HepG2 (cell line): ENCODE results near the gene GDAP1L1. TPM values are rescaled to one million over a fixed set of nuclear protein-coding genes. Genes with fewer than 3 reads are reported as not detected.

Source experiments
- ATM ChIP-seq: fragments of 450-650 bp; IDR thresholded peaks from 2 replicates; pipeline ENCODE4 v1.7.1; 2017; ENCODE audit warnings: mild to moderate bottlenecking, borderline replicate concordance
- HCFC1 ChIP-seq: fragments of 150-350 bp; IDR thresholded peaks from 2 replicates; pipeline ENCODE4 v1.6.1; 2014; ENCODE audit warnings: low read depth, low read length
- HIVEP1 ChIP-seq: sonication (generic); formaldehyde crosslinking; IDR thresholded peaks from 2 replicates; pipeline ENCODE4 v1.4.0; 2020; ENCODE audit warnings: mild to moderate bottlenecking, missing genetic modification reagents
- NCOA1 ChIP-seq: sonication (generic); formaldehyde crosslinking; IDR thresholded peaks from 2 replicates; pipeline ENCODE4 v1.9.0; 2021; ENCODE audit warnings: missing genetic modification reagents
- NR2F1 ChIP-seq, 2 experiments: fragments of 450-650 bp in 1 of 2; formaldehyde crosslinking in 1 of 2; IDR thresholded peaks; 2 replicates each; pipeline versions ENCODE4 v1.5.0 to v1.6.1; 2016 to 2020; ENCODE audit warnings: mild to moderate bottlenecking in 1 of 2, missing compliant biosample characterization in 1 of 2, missing genetic modification reagents in 1 of 2, moderate library complexity in 1 of 2
- NR3C1 ChIP-seq: sonication (generic); formaldehyde crosslinking; IDR thresholded peaks from 2 replicates; pipeline ENCODE4 v1.4.0; 2020; ENCODE audit warnings: missing genetic modification reagents
- PAF1 ChIP-seq: IDR thresholded peaks from 2 replicates; pipeline ENCODE4 v1.6.1; 2016; ENCODE audit warnings: missing genetic modification reagents, missing compliant biosample characterization
- RORA ChIP-seq: sonication (generic); formaldehyde crosslinking; IDR thresholded peaks from 2 replicates; pipeline ENCODE4 v1.5.0; 2020; ENCODE audit warnings: mild to moderate bottlenecking, missing genetic modification reagents, moderate library complexity
- RXRA ChIP-seq: sonication (generic); formaldehyde crosslinking; IDR thresholded peaks from 2 replicates; pipeline ENCODE4 v1.5.1; 2020; ENCODE audit warnings: missing genetic modification reagents
- SMC3 ChIP-seq: IDR thresholded peaks from 2 replicates; pipeline ENCODE4 v1.6.1; 2011; ENCODE audit warnings: low read length, improper control_type of control experiment
- TBP ChIP-seq: sonication (generic); formaldehyde crosslinking; IDR thresholded peaks from 2 replicates; pipeline ENCODE4 v1.5.0; 2020; ENCODE audit warnings: missing genetic modification reagents
- TGIF2 ChIP-seq: IDR thresholded peaks from 2 replicates; pipeline ENCODE4 v1.6.1; 2016; ENCODE audit warnings: control low read depth, missing compliant biosample characterization
- USF2 ChIP-seq, 2 experiments: sonication (generic) in 1 of 2; formaldehyde crosslinking in 1 of 2; IDR thresholded peaks; 2 replicates each; pipeline versions ENCODE4 v1.5.1 to v1.6.1; 2011 to 2020; ENCODE audit warnings: borderline replicate concordance in 1 of 2, low read depth in 1 of 2, low read length in 1 of 2, mild to moderate bottlenecking in 1 of 2, missing genetic modification reagents in 1 of 2, moderate library complexity in 1 of 2
- ZMAT3 ChIP-seq: sonication (generic); formaldehyde crosslinking; conservative IDR thresholded peaks from 2 replicates; pipeline ENCODE4 v1.7.0; 2021; ENCODE audit warnings: missing genetic modification reagents
- ZNF3 ChIP-seq: IDR thresholded peaks from 2 replicates; pipeline ENCODE4 v1.7.0; 2017; ENCODE audit warnings: inconsistent platforms
- ZNF367 ChIP-seq: sonication (generic); formaldehyde crosslinking; IDR thresholded peaks from 2 replicates; pipeline ENCODE4 v1.4.0; 2020; ENCODE audit warnings: missing genetic modification reagents, borderline replicate concordance
- ZNF414 ChIP-seq: sonication (generic); formaldehyde crosslinking; IDR thresholded peaks from 2 replicates; pipeline ENCODE4 v1.5.0; 2020; ENCODE audit warnings: missing genetic modification reagents
- ZNF598 ChIP-seq: sonication (generic); formaldehyde crosslinking; IDR thresholded peaks from 2 replicates; pipeline ENCODE4 v1.5.1; 2020; ENCODE audit warnings: mild to moderate bottlenecking, missing genetic modification reagents, borderline replicate concordance
- ZSCAN20 ChIP-seq: sonication (generic); formaldehyde crosslinking; IDR thresholded peaks from 2 replicates; pipeline ENCODE4 v1.4.0; 2020; ENCODE audit warnings: missing genetic modification reagents, mild to moderate bottlenecking, borderline replicate concordance
- ZSCAN31 ChIP-seq: sonication (generic); formaldehyde crosslinking; IDR thresholded peaks from 2 replicates; pipeline ENCODE4 v1.5.0; 2020; ENCODE audit warnings: low read depth, mild to moderate bottlenecking, missing genetic modification reagents
- polyA plus RNA-seq, 8 experiments: library from polyadenylated mRNA; depleted of rRNA in 3 of 8; stranded (reverse) in 7 of 8; unstranded in 1 of 8; fragments of >200 nt; fragmentation: Illumina TruSeq in 4 of 8; extraction: Trizol in 4 of 8; gene quantifications; 2 replicates each; pipeline versions ENCODE4 v1.2.1 to v1.2.3, GENCODE V29; 2011 to 2016; ENCODE audit warnings: low read depth in 4 of 8, missing spikeins in 1 of 8, mixed read lengths in 1 of 8; ENCODE audit not compliant: insufficient read depth in 1 of 8
- total RNA-seq, 5 experiments: library from RNA; depleted of rRNA; stranded (reverse); fragments of >200 nt; fragmentation: Illumina TruSeq; extraction: Trizol; gene quantifications; 2 replicates each; pipeline ENCODE4 v1.2.3, GENCODE V29; 2016; ENCODE audit warnings: low read depth in 1 of 5
- TF ChIP-seq, protein P1 (sequence below): sonication (generic); formaldehyde crosslinking; IDR thresholded peaks from 2 replicates; pipeline ENCODE4 v1.4.0; 2020; ENCODE audit warnings: missing genetic modification reagents, borderline replicate concordance
- TF ChIP-seq, protein P2 (sequence below): sonication (generic); formaldehyde crosslinking; IDR thresholded peaks from 2 replicates; pipeline ENCODE4 v1.4.0; 2020; ENCODE audit warnings: missing genetic modification reagents
- TF ChIP-seq, protein P3 (sequence below): IDR thresholded peaks from 2 replicates; pipeline ENCODE4 v1.6.1; 2018; ENCODE audit warnings: missing genetic modification reagents

GDAP1L1 gene
- total and polyA plus RNA-seq, 2 of the 13 experiments (the other 11 are each of a cell fraction or from before 2014, with no cell fraction given): 0.04 TPM; not detected in 1

GRCh38 chr20:44302026-44302669 is 55.0 kb downstream of the GDAP1L1 start (continued):
- TF ChIP-seq, protein P1, sequence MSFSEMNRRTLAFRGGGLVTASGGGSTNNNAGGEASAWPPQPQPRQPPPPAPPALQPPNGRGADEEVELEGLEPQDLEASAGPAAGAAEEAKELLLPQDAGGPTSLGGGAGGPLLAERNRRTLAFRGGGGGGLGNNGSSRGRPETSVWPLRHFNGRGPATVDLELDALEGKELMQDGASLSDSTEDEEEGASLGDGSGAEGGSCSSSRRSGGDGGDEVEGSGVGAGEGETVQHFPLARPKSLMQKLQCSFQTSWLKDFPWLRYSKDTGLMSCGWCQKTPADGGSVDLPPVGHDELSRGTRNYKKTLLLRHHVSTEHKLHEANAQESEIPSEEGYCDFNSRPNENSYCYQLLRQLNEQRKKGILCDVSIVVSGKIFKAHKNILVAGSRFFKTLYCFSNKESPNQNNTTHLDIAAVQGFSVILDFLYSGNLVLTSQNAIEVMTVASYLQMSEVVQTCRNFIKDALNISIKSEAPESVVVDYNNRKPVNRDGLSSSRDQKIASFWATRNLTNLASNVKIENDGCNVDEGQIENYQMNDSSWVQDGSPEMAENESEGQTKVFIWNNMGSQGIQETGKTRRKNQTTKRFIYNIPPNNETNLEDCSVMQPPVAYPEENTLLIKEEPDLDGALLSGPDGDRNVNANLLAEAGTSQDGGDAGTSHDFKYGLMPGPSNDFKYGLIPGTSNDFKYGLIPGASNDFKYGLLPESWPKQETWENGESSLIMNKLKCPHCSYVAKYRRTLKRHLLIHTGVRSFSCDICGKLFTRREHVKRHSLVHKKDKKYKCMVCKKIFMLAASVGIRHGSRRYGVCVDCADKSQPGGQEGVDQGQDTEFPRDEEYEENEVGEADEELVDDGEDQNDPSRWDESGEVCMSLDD: no peak; the same call in 1 of the 2 replicates
- TF ChIP-seq, protein P2, sequence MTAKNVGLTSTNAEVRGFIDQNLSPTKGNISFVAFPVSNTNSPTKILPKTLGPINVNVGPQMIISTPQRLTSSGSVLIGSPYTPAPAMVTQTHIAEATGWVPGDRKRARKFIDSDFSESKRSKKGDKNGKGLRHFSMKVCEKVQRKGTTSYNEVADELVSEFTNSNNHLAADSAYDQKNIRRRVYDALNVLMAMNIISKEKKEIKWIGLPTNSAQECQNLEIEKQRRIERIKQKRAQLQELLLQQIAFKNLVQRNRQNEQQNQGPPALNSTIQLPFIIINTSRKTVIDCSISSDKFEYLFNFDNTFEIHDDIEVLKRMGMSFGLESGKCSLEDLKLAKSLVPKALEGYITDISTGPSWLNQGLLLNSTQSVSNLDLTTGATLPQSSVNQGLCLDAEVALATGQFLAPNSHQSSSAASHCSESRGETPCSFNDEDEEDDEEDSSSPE: peak; percentile 37; the same call in 1 of the 2 replicates
- TF ChIP-seq NR3C1 (no peak), USF2 (IDR thresholded peaks at IDR 0.05; ENCODE audit: low read depth, low read length) (no peak), USF2 (CRISPR knock-in tag; IDR thresholded peaks at IDR 0.05; ENCODE audit: borderline replicate concordance) (no peak), TGIF2 (CRISPR knock-in tag) (peak; percentile 94), RXRA (peak; percentile 74), ATM (no peak), NR2F1 (CRISPR knock-in tag; IDR thresholded peaks at IDR 0.05) (peak in 1 of 2 experiments; percentile 22; a peak in 1 of 4 replicates), ZNF3 (CRISPR knock-in tag) (0 out of 2 replicates have a peak, but pooled peaks have one; percentile 58), RORA (CRISPR knock-in tag) (no peak), TBP (CRISPR knock-in tag) (no peak), HIVEP1 (CRISPR knock-in tag) (no peak), ZNF598 (CRISPR knock-in tag) (no peak; the same call in 1 of the 2 replicates), ZNF367 (no peak), NCOA1 (CRISPR knock-in tag) (no peak), ZMAT3 (no peak), ZSCAN20 (CRISPR knock-in tag) (peak; percentile 66; the same call in 1 of the 2 replicates), ZNF414 (CRISPR knock-in tag) (peak; percentile 93), HCFC1 (no peak), ZSCAN31 (CRISPR knock-in tag) (no peak), PAF1 (CRISPR knock-in tag) (no peak), SMC3 (peak; percentile 1)
- TF ChIP-seq, protein P3, sequence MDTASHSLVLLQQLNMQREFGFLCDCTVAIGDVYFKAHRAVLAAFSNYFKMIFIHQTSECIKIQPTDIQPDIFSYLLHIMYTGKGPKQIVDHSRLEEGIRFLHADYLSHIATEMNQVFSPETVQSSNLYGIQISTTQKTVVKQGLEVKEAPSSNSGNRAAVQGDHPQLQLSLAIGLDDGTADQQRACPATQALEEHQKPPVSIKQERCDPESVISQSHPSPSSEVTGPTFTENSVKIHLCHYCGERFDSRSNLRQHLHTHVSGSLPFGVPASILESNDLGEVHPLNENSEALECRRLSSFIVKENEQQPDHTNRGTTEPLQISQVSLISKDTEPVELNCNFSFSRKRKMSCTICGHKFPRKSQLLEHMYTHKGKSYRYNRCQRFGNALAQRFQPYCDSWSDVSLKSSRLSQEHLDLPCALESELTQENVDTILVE: peak; percentile 69; the same call in 1 of the 2 replicates
